ENCODE results near the gene PHB1. TPM values are rescaled to one million over a fixed set of nuclear protein-coding genes. Genes with fewer than 3 reads are reported as not detected.
A peak's percentile ranks its signal among the peaks of the same experiment; 100 is the strongest.

PHB1 gene
- total and polyA plus RNA-seq, 2 experiments from 2014 or later = 194 to 211 TPM

DNA sequence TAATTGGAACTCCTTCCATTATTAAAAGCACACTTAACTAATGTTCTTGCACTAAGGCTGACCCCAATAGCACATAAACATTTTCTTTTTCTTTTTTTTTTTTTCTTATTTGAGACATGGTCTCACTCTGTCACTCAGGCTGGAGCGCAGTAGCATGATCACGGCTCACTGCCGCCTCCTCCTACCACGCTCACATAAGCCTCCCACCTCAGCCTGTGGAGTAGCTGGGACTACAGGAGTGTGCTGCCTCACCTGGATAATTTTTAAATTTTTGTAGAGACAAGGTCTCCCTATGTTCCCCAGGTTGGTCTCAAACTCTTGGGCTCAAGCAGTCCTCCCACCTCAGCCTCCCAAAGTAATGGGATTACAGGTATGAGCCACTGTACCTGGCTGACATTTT is 51.4 kb downstream of the PHB1 start:
- Histone ChIP-seq H3K4me1 (ENCODE audit: insufficient read depth) (peaks cover 34% of the 10 kb centered on the region), H2AFZ (no peak overlapping the region), H3K4me2 (peak overlapping the region; percentile 72), H3K36me3 (ENCODE audit: insufficient read depth) (no peaks in the 10 kb centered on the region), H3F3A (replicated peaks; ENCODE audit: low read depth) (no peaks in the 10 kb centered on the region), H3K9me2 (ENCODE audit: insufficient read depth) (no peaks in the 10 kb centered on the region), H3K27me3 (ENCODE audit: insufficient read depth) (no peaks in the 10 kb centered on the region), H3K4me3 (peak overlapping the region; percentile 93), H3K27ac (ENCODE audit: low read depth) (peak overlapping the region; percentile 74; the same call in 1 of the 2 replicates), H3K79me2 (replicated peaks; ENCODE audit: insufficient read depth) (peaks cover 29% of the 10 kb centered on the region), H4K20me1 (replicated peaks; ENCODE audit: insufficient read depth) (peaks cover 8% of the 10 kb centered on the region; the same call in 1 of the 2 replicates)
- H3K27ac Mint-ChIP-seq = no peak overlapping the region
- peak overlapping the region; percentile 79 for H3K4me3 Mint-ChIP-seq
- DNase-seq (ENCODE audit: low spot score) (no peak), ATAC-seq (no peak)
- H3K27me3 Mint-ChIP-seq (ENCODE audit: insufficient read depth, low read depth, poor library complexity) = peaks cover 11% of the 10 kb centered on the region
- no peaks in the 10 kb centered on the region; the same call in 2 of the 3 replicates for H3K9me3 Mint-ChIP-seq
- TF ChIP-seq EZH2phosphoT487 (IDR thresholded peaks at IDR 0.05; ENCODE audit: unreplicated experiment) (no peak), ZNF331 (CRISPR knock-in tag; IDR thresholded peaks at IDR 0.05; ENCODE audit: low read depth) (no peak), STAT1 (IDR thresholded peaks at IDR 0.05; ENCODE audit: unreplicated experiment) (no peak), ETS1 (IDR thresholded peaks at IDR 0.05) (no peak)
- no peaks in the 10 kb centered on the region for H3K36me3 Mint-ChIP-seq (ENCODE audit: low read depth)
- peaks cover 39% of the 10 kb centered on the region for H3K4me1 Mint-ChIP-seq

DNA sequence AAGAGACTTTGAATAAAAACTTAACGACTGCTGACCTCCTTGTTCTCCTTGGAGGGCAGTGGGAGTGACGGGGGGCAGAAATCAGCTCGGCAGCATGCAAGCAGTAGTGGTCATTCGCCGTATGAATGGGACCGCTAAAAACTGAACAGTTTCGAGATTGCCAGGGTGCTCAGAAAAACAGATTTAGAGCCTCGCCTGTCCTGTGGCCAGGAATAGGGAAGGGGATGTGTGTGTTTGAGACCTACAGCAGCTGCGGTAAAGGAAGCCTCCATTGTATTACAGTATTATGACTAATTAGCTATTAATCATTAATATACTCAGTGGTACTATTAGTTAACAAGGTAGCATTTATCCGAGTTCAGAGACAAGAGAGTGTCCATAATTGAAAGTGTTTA is 52.0 kb downstream of the PHB1 start:
- peak overlapping the region; percentile 85 for H3K27ac Mint-ChIP-seq
- Histone ChIP-seq H3K9me2 (ENCODE audit: insufficient read depth) (no peaks in the 10 kb centered on the region), H3K27me3 (ENCODE audit: insufficient read depth) (no peaks in the 10 kb centered on the region), H3K4me3 (peak overlapping the region; percentile 93), H3K36me3 (ENCODE audit: insufficient read depth) (no peaks in the 10 kb centered on the region), H3K4me1 (ENCODE audit: insufficient read depth) (peaks cover 38% of the 10 kb centered on the region), H3K4me2 (peak overlapping the region; percentile 72), H3K79me2 (replicated peaks; ENCODE audit: insufficient read depth) (peaks cover 34% of the 10 kb centered on the region), H4K20me1 (replicated peaks; ENCODE audit: insufficient read depth) (peaks cover 9% of the 10 kb centered on the region; the same call in 1 of the 2 replicates), H3K27ac (ENCODE audit: low read depth) (peak overlapping the region; percentile 74), H3F3A (replicated peaks; ENCODE audit: low read depth) (no peaks in the 10 kb centered on the region), H2AFZ (peak overlapping the region; percentile 70; the same call in 1 of the 2 replicates)
- H3K9me3 Mint-ChIP-seq = no peaks in the 10 kb centered on the region; the same call in 2 of the 3 replicates
- peaks cover 9% of the 10 kb centered on the region for H3K27me3 Mint-ChIP-seq (ENCODE audit: insufficient read depth, low read depth, poor library complexity)
- H3K4me3 Mint-ChIP-seq = peak overlapping the region; percentile 79
- DNase-seq (ENCODE audit: low spot score) = no peak
- H3K4me1 Mint-ChIP-seq = peaks cover 42% of the 10 kb centered on the region
- no peaks in the 10 kb centered on the region for H3K36me3 Mint-ChIP-seq (ENCODE audit: low read depth)
- peak; percentile 10 for ATAC-seq
- no peak for TF ChIP-seq ZNF331 (CRISPR knock-in tag; IDR thresholded peaks at IDR 0.05; ENCODE audit: low read depth)
- no peak for TF ChIP-seq POLR2AphosphoS5 (IDR thresholded peaks at IDR 0.05; ENCODE audit: low read depth)
- no peak for TF ChIP-seq REST (IDR thresholded peaks at IDR 0.05; ENCODE audit: unreplicated experiment)
- no peak for TF ChIP-seq JUNB (IDR thresholded peaks at IDR 0.05; ENCODE audit: unreplicated experiment)
- no peak for TF ChIP-seq CREB1 (CRISPR knock-in tag; IDR thresholded peaks at IDR 0.05; ENCODE audit: low read depth)
- no peak for TF ChIP-seq ZNF462 (CRISPR knock-in tag; IDR thresholded peaks at IDR 0.05)
- no peak for TF ChIP-seq ZNF114 (CRISPR knock-in tag; IDR thresholded peaks at IDR 0.05)

Measured in GM23338 (cell line).